DND-41 (cell line): Measurements from ENCODE around the gene DTX3L.

Experiments used
- EZH2 ChIP-seq: IDR thresholded peaks from 3 replicates; pipeline ENCODE4 v1.6.1; 2012; ENCODE audit warnings: borderline replicate concordance, low read depth, mild to moderate bottlenecking, moderate library complexity, low read length, inconsistent platforms; ENCODE audit not compliant: severe bottlenecking
- TF ChIP-seq, protein P1 (sequence below): IDR thresholded peaks from 2 replicates; pipeline ENCODE4 v1.5.1; 2012; ENCODE audit warnings: borderline replicate concordance, low read length, moderate library complexity, mild to moderate bottlenecking; ENCODE audit not compliant: poor library complexity, severe bottlenecking; ENCODE audit errors: extremely low read depth

DNA sequence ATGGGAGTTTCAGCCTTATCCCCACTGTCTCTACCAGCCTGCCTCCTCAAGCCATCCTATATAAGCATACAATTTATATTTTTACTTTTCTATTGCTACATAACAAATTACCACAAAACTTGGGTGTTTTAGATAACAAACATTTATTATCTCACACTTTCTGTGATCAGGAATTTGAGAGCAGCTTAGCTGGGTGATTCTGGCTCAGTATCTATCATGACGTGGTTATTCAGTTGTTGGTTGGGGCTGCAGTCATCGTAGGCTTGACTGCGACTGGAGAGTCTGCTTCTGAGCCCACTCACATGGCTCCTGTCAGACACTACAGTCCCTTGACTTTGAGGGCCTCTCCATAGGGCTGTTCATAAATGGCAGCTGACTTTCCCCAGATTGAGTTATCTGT is 34.0 kb downstream of the DTX3L start:
- TF ChIP-seq, protein P1, sequence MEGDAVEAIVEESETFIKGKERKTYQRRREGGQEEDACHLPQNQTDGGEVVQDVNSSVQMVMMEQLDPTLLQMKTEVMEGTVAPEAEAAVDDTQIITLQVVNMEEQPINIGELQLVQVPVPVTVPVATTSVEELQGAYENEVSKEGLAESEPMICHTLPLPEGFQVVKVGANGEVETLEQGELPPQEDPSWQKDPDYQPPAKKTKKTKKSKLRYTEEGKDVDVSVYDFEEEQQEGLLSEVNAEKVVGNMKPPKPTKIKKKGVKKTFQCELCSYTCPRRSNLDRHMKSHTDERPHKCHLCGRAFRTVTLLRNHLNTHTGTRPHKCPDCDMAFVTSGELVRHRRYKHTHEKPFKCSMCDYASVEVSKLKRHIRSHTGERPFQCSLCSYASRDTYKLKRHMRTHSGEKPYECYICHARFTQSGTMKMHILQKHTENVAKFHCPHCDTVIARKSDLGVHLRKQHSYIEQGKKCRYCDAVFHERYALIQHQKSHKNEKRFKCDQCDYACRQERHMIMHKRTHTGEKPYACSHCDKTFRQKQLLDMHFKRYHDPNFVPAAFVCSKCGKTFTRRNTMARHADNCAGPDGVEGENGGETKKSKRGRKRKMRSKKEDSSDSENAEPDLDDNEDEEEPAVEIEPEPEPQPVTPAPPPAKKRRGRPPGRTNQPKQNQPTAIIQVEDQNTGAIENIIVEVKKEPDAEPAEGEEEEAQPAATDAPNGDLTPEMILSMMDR, result no peak
- no peak for TF ChIP-seq EZH2
